Breast epithelium (tissue), 3 donors: ENCODE results near the gene HS6ST3.

Experiments
- CTCF ChIP-seq, 3 donors: fragments of 450-650 bp; IDR thresholded peaks; one replicate each; pipeline ENCODE4 v1.5.1; 2016 to 2017; ENCODE audit warnings: antibody characterized with exemption in 3 of 3, mild to moderate bottlenecking in 3 of 3, moderate library complexity in 3 of 3
- POLR2A ChIP-seq: fragments of 450-650 bp; IDR thresholded peaks from one replicate; pipeline ENCODE4 v1.6.1; 2016; ENCODE audit warnings: antibody characterized with exemption, mild to moderate bottlenecking, moderate library complexity

- TF ChIP-seq POLR2A (no peak), CTCF (IDR thresholded peaks at IDR 0.05) (no peak)
These were observed 588.9 kb downstream of the HS6ST3 start for GRCh38 chr13:96678801-96679200.
